ENCODE measurements around the gene DNER. TPM values are rescaled to one million over a fixed set of nuclear protein-coding genes. Genes with fewer than 3 reads are reported as not detected.
"Not testable (repeated sequence)": the region's sequence is repeated elsewhere in the genome, so short reads cannot be mapped to it uniquely, and the experiment has no call there.

The DNER gene
- polyA plus RNA-seq, 2 of the 4 experiments (the other 2 are of a cell fraction), result 0.34 to 4.2 TPM

- ATAC-seq; H3K9me3 ChIP-seq; H3K27ac ChIP-seq; H3K4me2 ChIP-seq; DNase-seq (ENCODE audit: low read depth in 1 of 2, low spot score in 1 of 2); POLR2A ChIA-PET; FAIRE-seq; H3K4me1 ChIP-seq; CTCF ChIA-PET; H3K4me3 ChIP-seq: not testable (repeated sequence)
- WGBS (ENCODE audit: missing lambda C conversion rate), result 60% methylated on average over 4 of the region's 4 CpGs
Observed at GRCh38 chr2:229373311-229373710, 341.0 kb downstream of the DNER start.

GRCh38 chr2:229372207-229372606 lies 342.1 kb downstream of the DNER start:
- POLR2A ChIA-PET, result no interaction called here
- 62% methylated on average over 3 of the region's 3 CpGs for WGBS (ENCODE audit: missing lambda C conversion rate)
- no peak for FAIRE-seq

GRCh38 chr2:229371086-229371485 lies 343.3 kb downstream of the DNER start:
- Histone ChIP-seq H3K4me3 (no peak overlapping the region), H3K4me2 (no peak overlapping the region), H3K4me1 (no peaks in the 10 kb centered on the region), H3K9me3 (0 out of 3 replicates have a peak, but pooled peaks cover 7% of the 10 kb centered on the region), H3K27ac (no peak overlapping the region)
- no peak for FAIRE-seq
- no peak for ATAC-seq
- no peak for TF ChIP-seq CEBPB (IDR thresholded peaks at IDR 0.05)
- TF ChIP-seq HMGXB4 (CRISPR knock-in tag; IDR thresholded peaks at IDR 0.05; ENCODE audit: borderline replicate concordance), result no peak
- no peak for TF ChIP-seq RCOR1 (IDR thresholded peaks at IDR 0.05; ENCODE audit: low read depth, low read length)
- TF ChIP-seq EHF (CRISPR knock-in tag; IDR thresholded peaks at IDR 0.05), result no peak
- TF ChIP-seq ZFP36 (IDR thresholded peaks at IDR 0.05; ENCODE audit: borderline replicate concordance, partially characterized antibody), result no peak
- no peak for TF ChIP-seq KDM1A (IDR thresholded peaks at IDR 0.05; ENCODE audit: low read depth)
- no peak for TF ChIP-seq KDM5A (IDR thresholded peaks at IDR 0.05)
- TF ChIP-seq USF2 (IDR thresholded peaks at IDR 0.05), result no peak
- TF ChIP-seq SREBF2 (IDR thresholded peaks at IDR 0.05), result no peak
- TF ChIP-seq CBX2 (IDR thresholded peaks at IDR 0.05; ENCODE audit: borderline replicate concordance, low read depth), result no peak
- TF ChIP-seq HOXB5 (CRISPR knock-in tag; IDR thresholded peaks at IDR 0.05), result no peak
- no peak for TF ChIP-seq MAX (IDR thresholded peaks at IDR 0.05)
- no peak for TF ChIP-seq HOXA7 (CRISPR knock-in tag; IDR thresholded peaks at IDR 0.05)
- no peak for TF ChIP-seq PHF8 (IDR thresholded peaks at IDR 0.05; ENCODE audit: borderline replicate concordance, low read depth)
- CTCF ChIA-PET, result interaction anchor here (0.7 kb wide), 1 partner anchor 141 kb away, joined by 3 read pairs; no protein-coding TSS in a partner anchor
- DNase-seq (ENCODE audit: low read depth in 1 of 2, low spot score in 1 of 2), result no peak
- 51% methylated on average over 3 of the region's 3 CpGs for WGBS (ENCODE audit: missing lambda C conversion rate)
- POLR2A ChIA-PET, result no interaction called here

More at GRCh38 chr2:229372207-229372606, 342.1 kb downstream of the DNER start:
- DNase-seq (ENCODE audit: low read depth in 1 of 2, low spot score in 1 of 2) (no peak), ATAC-seq (no peak)
- CTCF ChIA-PET, result no interaction called here
- Histone ChIP-seq H3K4me3 (no peak overlapping the region), H3K4me2 (no peak overlapping the region), H3K4me1 (peaks cover 4% of the 10 kb centered on the region; the same call in 1 of the 3 replicates), H3K27ac (no peak overlapping the region), H3K9me3 (0 out of 3 replicates have a peak, but pooled peaks cover 7% of the 10 kb centered on the region)
- TF ChIP-seq EHF (CRISPR knock-in tag; IDR thresholded peaks at IDR 0.05) (no peak), RAD21 (conservative IDR thresholded peaks at IDR 0.05 in 1 of 2, IDR thresholded peaks at IDR 0.05 in 1 of 2) (no peak), CHD4 (IDR thresholded peaks at IDR 0.05; ENCODE audit: borderline replicate concordance) (no peak), FOSL2 (IDR thresholded peaks at IDR 0.05) (no peak), FOSL2 (CRISPR knock-in tag; IDR thresholded peaks at IDR 0.05) (no peak), HDAC2 (IDR thresholded peaks at IDR 0.05) (no peak), ELK1 (IDR thresholded peaks at IDR 0.05; ENCODE audit: low read depth, low read length) (no peak), ESRRA (IDR thresholded peaks at IDR 0.05; ENCODE audit: borderline replicate concordance, low read length) (no peak), ATOH8 (CRISPR knock-in tag; IDR thresholded peaks at IDR 0.05; ENCODE audit: low read depth) (no peak), ZNF302 (CRISPR knock-in tag; IDR thresholded peaks at IDR 0.05) (no peak), POLR2AphosphoS2 (conservative IDR thresholded peaks at IDR 0.05; ENCODE audit: low read length) (no peak), NR3C1 (IDR thresholded peaks at IDR 0.05) (no peak), CTCF (IDR thresholded peaks at IDR 0.05) (no peak)
